B cell (primary cell): Measurements from ENCODE around the gene MAPK7. TPM values are rescaled to one million over a fixed set of nuclear protein-coding genes. Genes with fewer than 3 reads are reported as not detected.

Source experiments
- ATAC-seq: fragments of 200-7000 bp; cut with Tn5 transposase; one replicate; pipeline ENCODE4 v1.10.0; 2021; ENCODE audit warnings: low read depth, mild to moderate bottlenecking, moderate number of reproducible peaks, moderate library complexity
- CTCF ChIA-PET: fragments of 350-600 bp; sonication (Branson Sonifier 250); formaldehyde crosslinking; loops from one replicate; lab custom pipeline; 2021; ENCODE audit warnings: antibody characterized with exemption, inconsistent platforms; lab: Charles Lee
- POLR2A ChIA-PET: fragments of 350-600 bp; sonication (Branson Sonifier 250); formaldehyde crosslinking; loops from one replicate; lab custom pipeline; 2021; ENCODE audit warnings: antibody characterized with exemption; lab: Charles Lee
- DNase-seq: peaks from one replicate; pipeline ENCODE4 v3.0.0; 2013
- H2AFZ ChIP-seq: 2 replicates; pipeline ENCODE4 v1.6.1; 2012; ENCODE audit warnings: mild to moderate bottlenecking, low read depth, low read length; ENCODE audit not compliant: insufficient read depth, poor library complexity, severe bottlenecking
- H3K27ac ChIP-seq, 2 donors: 1 replicate in 1 of 2; 2 replicates in 1 of 2; pipeline ENCODE4 v1.5.1; 2012 to 2013; ENCODE audit warnings: low read length in 2 of 2, mild to moderate bottlenecking in 2 of 2, moderate library complexity in 1 of 2
- H3K27me3 ChIP-seq, 4 experiments: fragments of 200-600 bp in 1 of 4; sonication (generic) in 1 of 4; replicated peaks in 1 of 4; 1 replicate in 2 of 4; 2 replicates in 2 of 4; pipeline versions ENCODE4 v1.6.1 to v1.7.0; 2013 to 2016; ENCODE audit warnings: low read length in 3 of 4, mild to moderate bottlenecking in 2 of 4, mixed read lengths in 1 of 4, moderate library complexity in 1 of 4; ENCODE audit not compliant: insufficient read depth in 4 of 4, control insufficient read depth in 3 of 4; ENCODE audit errors: control extremely low read depth in 1 of 4
- H3K36me3 ChIP-seq, 2 experiments: replicated peaks in 1 of 2; 1 replicate in 1 of 2; 2 replicates in 1 of 2; pipeline versions ENCODE4 v1.6.1 to v1.7.1; 2013; ENCODE audit warnings: low read length in 1 of 2; ENCODE audit not compliant: insufficient read depth in 2 of 2, control insufficient read depth in 1 of 2; ENCODE audit errors: control extremely low read depth in 1 of 2, extremely low read depth in 1 of 2
- H3K4me1 ChIP-seq, 2 donors: fragments of 200-600 bp in 1 of 2; sonication (generic) in 1 of 2; 1 replicate in 1 of 2; 2 replicates in 1 of 2; pipeline versions ENCODE4 v1.5.1 to v1.6.1; 2013 to 2017; ENCODE audit warnings: low read length in 2 of 2; ENCODE audit not compliant: control insufficient read depth in 2 of 2, insufficient read depth in 2 of 2
- H3K4me2 ChIP-seq: replicated peaks from 2 replicates; pipeline ENCODE3; 2012; ENCODE audit warnings: mild to moderate bottlenecking, low read depth, low read length; ENCODE audit not compliant: poor library complexity, severe bottlenecking
- H3K4me3 ChIP-seq, 5 experiments: fragments of 200-600 bp in 1 of 5; sonication (generic) in 1 of 5; 1 replicate in 3 of 5; 2 replicates in 2 of 5; pipeline versions ENCODE4 v1.5.1 to v1.7.0; 2011 to 2016; ENCODE audit warnings: low read length in 4 of 5, mild to moderate bottlenecking in 4 of 5, low read depth in 2 of 5, control low read depth in 1 of 5, moderate library complexity in 1 of 5; ENCODE audit not compliant: insufficient read depth in 1 of 5; ENCODE audit errors: control extremely low read depth in 1 of 5, extremely low read depth in 1 of 5
- H3K79me2 ChIP-seq: fragments of 200-600 bp; sonication (generic); one replicate; pipeline ENCODE4 v1.6.0; 2016; ENCODE audit warnings: low read length; ENCODE audit not compliant: control insufficient read depth, insufficient read depth
- H3K9ac ChIP-seq: fragments of 200-600 bp; sonication (generic); 2 replicates; pipeline ENCODE4 v1.6.1; 2017; ENCODE audit warnings: mild to moderate bottlenecking, low read length, moderate library complexity
- H3K9me3 ChIP-seq, 3 donors: one replicate each; pipeline versions ENCODE4 v1.6.1 to v1.7.1; 2013; ENCODE audit warnings: low read length in 2 of 3; ENCODE audit not compliant: control insufficient read depth in 2 of 3, insufficient read depth in 1 of 3; ENCODE audit errors: control extremely low read depth in 1 of 3
- H4K20me1 ChIP-seq: 2 replicates; pipeline ENCODE4 v1.6.0; 2012; ENCODE audit warnings: mild to moderate bottlenecking, low read length; ENCODE audit not compliant: insufficient read depth, control insufficient read depth, poor library complexity, severe bottlenecking
- H3K27ac Mint-ChIP-seq: one replicate; pipeline ENCODE4 v1.8.0; 2021; ENCODE audit warnings: mixed read lengths
- H3K27me3 Mint-ChIP-seq: one replicate; pipeline ENCODE4 v1.8.0; 2021; ENCODE audit warnings: mixed read lengths
- H3K4me1 Mint-ChIP-seq: one replicate; pipeline ENCODE4 v1.8.0; 2021; ENCODE audit warnings: mixed read lengths
- H3K4me3 Mint-ChIP-seq: one replicate; pipeline ENCODE4 v1.8.0; 2021; ENCODE audit warnings: mixed read lengths
- H3K9me3 Mint-ChIP-seq: one replicate; pipeline ENCODE4 v1.8.0; 2022; ENCODE audit warnings: mixed read lengths; ENCODE audit not compliant: insufficient read depth
- CTCF ChIP-seq: fragments of 200-600 bp; IDR thresholded peaks from one replicate; pipeline ENCODE4 v1.8.0; 2022; ENCODE audit warnings: antibody characterized with exemption, mild to moderate bottlenecking
- EZH2 ChIP-seq: IDR thresholded peaks from 2 replicates; pipeline ENCODE4 v1.6.1; 2012; ENCODE audit warnings: borderline replicate concordance, low read depth, mild to moderate bottlenecking, moderate library complexity, low read length; ENCODE audit not compliant: insufficient read depth, poor library complexity, severe bottlenecking
- WGBS: methylation state at CpG from one replicate; pipeline ENCODE4 v1.1.5; 2013; ENCODE audit warnings: missing lambda C conversion rate; ENCODE audit not compliant: insufficient coverage; 5-methylcytosine and 5-hydroxymethylcytosine counted together
- intact Hi-C: fragments of 100-400 bp; cut with micrococcal nuclease; formaldehyde crosslinking; loops from one replicate; pipeline ENCODE4 v1.10.0; 2022
- polyA plus RNA-seq: library from polyadenylated mRNA; depleted of rRNA; stranded (reverse); fragments of >200 nt; gene quantifications from 2 replicates; pipeline ENCODE4 v1.2.3, GENCODE V29; 2012
- total RNA-seq, 2 donors: library from RNA; stranded (reverse); fragments of 120-200 nt in 1 of 2; gene quantifications; 1 replicate in 1 of 2; 2 replicates in 1 of 2; pipeline versions ENCODE4 v1.2.3 to v1.2.4, GENCODE V29; 2013 to 2022

MAPK7 gene
- total and polyA plus RNA-seq, 2 donors (not counting 1 experiment from before 2014, with no cell fraction given) = 30.0 to 34.0 TPM

DNA sequence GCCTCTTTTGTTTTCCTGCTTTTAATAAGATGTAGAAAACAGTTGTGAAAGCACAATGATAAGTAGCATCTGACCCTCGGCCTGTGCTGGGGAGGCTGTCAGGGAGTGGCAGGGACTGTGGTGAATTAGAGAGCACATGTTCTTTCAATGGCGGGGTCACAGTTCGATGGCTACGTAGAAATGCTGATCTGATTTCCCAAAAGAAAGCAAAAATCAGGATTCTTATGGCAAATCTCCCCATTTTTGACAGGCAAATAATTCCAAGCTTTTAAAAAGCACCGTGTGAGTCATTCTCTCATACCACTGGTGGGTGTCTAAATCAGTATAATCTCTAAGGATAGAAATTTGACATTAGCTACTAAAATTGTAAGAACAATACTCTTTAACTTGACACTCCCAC, 4.2 kb upstream of the MAPK7 start:
- intact Hi-C loops = loop anchor here (10.0 kb wide), 1 partner anchor 519 kb away; the partner anchor contains the start of gene PRPSAP2
- no peak for ATAC-seq
- no peak overlapping the region for H2AFZ ChIP-seq
- WGBS = 100% methylated on average over 3 of the region's 5 CpGs
- no peaks in the 10 kb centered on the region for H3K27me3 ChIP-seq
- H3K9me3 ChIP-seq = peaks cover 0 to 4% (median 0%) of the 10 kb centered on the region in 3 donors
- CTCF ChIA-PET = interaction anchor here (1.0 to 4.1 kb wide), 2 partner anchors 8 to 11 kb away, joined by 4 to 22 read pairs; partner anchors contain the start of gene B9D1
- no peak overlapping the region for H3K4me2 ChIP-seq
- Mint-ChIP-seq H3K4me1 (peaks cover 59% of the 10 kb centered on the region), H3K27ac (no peak overlapping the region), H3K4me3 (no peak overlapping the region), H3K27me3 (no peaks in the 10 kb centered on the region), H3K9me3 (no peaks in the 10 kb centered on the region)
- H3K27ac ChIP-seq = no peak overlapping the region
- H3K36me3 ChIP-seq = peaks cover 0 to 4% of the 10 kb centered on the region in 2 experiments
- H4K20me1 ChIP-seq = no peaks in the 10 kb centered on the region
- H3K4me1 ChIP-seq = peaks cover 49 to 58% of the 10 kb centered on the region in 2 donors
- peaks cover 26% of the 10 kb centered on the region for H3K79me2 ChIP-seq
- POLR2A ChIA-PET = no interaction called here
- no peak overlapping the region for H3K9ac ChIP-seq
- TF ChIP-seq CTCF (no peak), EZH2 (no peak)
- DNase-seq = no peak
- no peak overlapping the region for H3K4me3 ChIP-seq

DNA sequence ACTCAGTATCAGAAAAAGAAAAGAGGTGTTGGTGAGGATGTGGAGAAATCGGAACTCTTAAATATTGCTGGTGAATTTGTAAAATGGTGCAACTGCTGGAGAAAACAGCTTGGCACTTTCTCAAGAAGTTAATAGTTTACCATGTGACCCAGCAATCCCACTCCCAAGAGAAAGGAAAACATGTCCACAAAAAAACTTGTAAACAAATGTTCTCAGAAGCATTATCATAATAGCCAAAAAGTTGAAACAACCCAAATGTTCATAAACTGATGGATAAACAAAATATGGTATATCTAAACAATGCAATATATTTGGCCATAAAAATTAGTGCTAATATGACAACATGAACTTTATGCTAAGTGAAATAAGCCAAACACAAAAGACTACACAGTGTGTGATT, 2.6 kb upstream of the MAPK7 start:
- no peak for TF ChIP-seq EZH2
- TF ChIP-seq CTCF = no peak
- H3K4me3 Mint-ChIP-seq = peak overlapping the region; percentile 67
- Histone ChIP-seq H3K27ac (no peak overlapping the region), H3K9ac (no peak overlapping the region), H2AFZ (no peak overlapping the region), H4K20me1 (no peaks in the 10 kb centered on the region), H3K4me3 (no peak overlapping the region), H3K27me3 (no peaks in the 10 kb centered on the region), H3K4me1 (peaks cover 36 to 45% of the 10 kb centered on the region in 2 donors), H3K4me2 (no peak overlapping the region), H3K36me3 (peaks cover 0 to 14% of the 10 kb centered on the region in 2 experiments), H3K9me3 (peaks cover 0 to 4% (median 0%) of the 10 kb centered on the region in 3 donors), H3K79me2 (peaks cover 26% of the 10 kb centered on the region)
- peak overlapping the region; percentile 17 for H3K27ac Mint-ChIP-seq
- DNase-seq (no peak), ATAC-seq (no peak)
- POLR2A ChIA-PET = interaction anchor here (0.6 kb wide), 1 partner anchor 376 kb away, joined by 9 read pairs; no protein-coding TSS in a partner anchor
- no peaks in the 10 kb centered on the region for H3K9me3 Mint-ChIP-seq
- intact Hi-C loops = loop anchor here (5.0 to 10.0 kb wide), 2 partner anchors 68 to 521 kb away; partner anchors contain the start of gene PRPSAP2
- peaks cover 50% of the 10 kb centered on the region for H3K4me1 Mint-ChIP-seq
- no CpG with 5 or more reads among the region's 1 CpG for WGBS
- CTCF ChIA-PET = interaction anchor here (4.1 kb wide), 1 partner anchor 13 kb away, joined by 22 read pairs; the partner anchor contains the start of gene B9D1
- no peaks in the 10 kb centered on the region for H3K27me3 Mint-ChIP-seq
